ENCODE results near the gene MICAL1.
A peak's percentile ranks its signal among the peaks of the same experiment; 100 is the strongest.

Gene MICAL1

DNA sequence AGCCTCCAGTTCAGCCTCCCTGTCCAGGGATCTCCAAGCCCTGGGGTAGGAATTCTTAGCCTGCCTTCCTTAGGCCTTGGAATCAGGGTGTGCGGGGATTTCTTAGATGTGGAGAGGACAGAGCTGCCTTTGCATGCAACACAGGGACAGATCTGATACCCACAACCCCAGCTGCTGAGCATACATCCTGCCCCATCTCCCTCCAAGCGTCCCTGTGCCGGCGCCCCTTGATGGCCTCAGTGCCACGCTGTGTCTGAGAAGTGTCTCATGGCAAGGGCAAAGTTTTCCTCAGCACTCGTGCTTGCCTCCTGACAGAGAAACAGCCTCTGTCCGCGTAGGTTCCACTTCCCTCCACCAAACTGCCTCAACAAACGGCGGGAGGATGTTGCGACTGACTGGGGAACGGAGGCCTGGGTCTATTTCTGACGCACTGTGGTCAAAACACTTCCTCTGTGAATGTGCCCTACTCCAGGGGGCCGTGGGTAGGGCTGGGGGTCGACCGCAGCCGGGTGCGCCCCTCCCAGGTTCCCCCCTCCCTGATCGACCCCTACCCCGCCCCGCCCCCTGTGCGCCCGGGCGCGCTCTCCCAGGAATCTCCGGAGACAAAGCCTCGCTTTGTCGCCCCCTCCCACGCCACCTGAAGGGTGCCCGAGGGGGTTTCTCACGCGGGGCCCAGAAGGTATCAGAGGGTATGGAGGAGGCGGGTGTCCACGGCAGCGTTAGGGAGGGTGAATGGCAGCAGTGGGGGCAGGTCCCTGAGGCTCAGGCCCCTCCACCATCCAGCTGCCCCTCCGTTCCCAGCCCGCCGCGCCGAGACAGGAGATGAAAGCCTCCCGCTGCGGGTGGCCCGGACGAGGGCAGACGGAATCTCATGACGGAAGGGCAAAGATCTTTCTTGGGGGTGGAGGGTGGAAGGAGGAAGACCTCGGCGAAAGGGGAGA, 806 bp downstream of the MICAL1 start:
- peak; percentile 81 for DNase-seq (ENCODE audit: low spot score)

DNA sequence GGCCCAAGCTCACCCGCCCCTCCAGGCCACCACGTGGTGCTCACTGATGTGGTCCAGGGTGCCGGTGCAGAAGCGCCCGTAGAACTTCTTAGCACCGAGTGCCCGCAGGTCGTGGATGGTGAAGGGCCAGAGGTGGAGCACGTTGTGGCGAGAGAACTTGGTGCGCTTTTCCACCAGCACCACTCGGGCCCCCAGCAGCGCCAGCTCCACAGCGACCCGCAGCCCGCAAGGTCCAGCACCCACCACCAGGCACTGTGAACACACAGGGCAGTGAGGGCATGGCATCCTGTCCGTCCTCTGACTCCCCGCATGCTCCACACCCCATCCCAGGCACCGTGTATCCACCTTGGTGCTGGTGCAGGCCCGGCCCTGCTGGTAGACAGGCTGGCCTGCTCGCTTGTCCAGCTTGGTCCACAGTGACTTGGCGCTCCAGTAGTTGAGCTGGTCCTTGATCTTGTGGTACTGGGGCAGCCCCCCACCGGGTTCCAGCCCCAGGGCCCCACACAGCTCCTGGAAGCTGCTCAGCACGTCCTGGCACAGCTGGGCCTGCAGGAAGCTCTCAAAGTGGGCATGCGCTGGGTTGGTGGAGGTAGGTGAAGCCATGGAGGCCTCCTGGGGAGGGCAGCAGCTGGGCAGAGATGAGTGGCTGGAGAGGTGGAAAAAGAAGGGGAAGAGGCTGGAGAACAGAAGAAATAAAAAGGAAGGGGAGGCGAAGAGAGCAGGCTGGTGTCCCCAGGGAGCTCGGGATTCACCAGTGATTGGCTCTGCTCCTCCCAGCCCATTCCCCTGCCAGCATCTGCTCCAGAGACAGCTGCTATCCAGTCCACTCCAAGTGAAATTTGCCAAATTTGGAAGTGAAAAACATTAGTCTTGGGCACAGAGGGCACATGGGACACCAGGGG, 1.7 kb downstream of the MICAL1 start:
- peak; percentile 32 for DNase-seq (ENCODE audit: low spot score)

DNA sequence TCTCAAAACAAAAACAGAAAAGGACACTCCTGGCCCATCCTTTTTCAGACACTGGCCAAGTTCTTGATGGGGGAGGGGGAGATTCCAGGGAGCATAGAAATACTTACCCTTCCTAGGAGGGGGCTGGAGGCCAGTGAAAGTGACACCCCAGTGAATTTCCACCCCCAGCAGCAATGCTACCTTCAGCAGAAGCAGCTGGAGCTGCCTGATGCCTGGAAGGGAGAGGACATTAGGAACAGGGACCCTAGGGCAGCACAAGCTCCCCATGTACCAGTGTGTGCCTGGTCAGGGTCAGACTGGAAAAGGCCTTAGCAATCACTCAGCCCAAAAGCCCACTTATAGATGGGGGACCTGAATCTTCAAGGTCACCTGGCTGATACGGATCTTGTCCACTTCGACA, 2.4 kb downstream of the MICAL1 start:
- DNase-seq (ENCODE audit: low spot score): no peak

DNA sequence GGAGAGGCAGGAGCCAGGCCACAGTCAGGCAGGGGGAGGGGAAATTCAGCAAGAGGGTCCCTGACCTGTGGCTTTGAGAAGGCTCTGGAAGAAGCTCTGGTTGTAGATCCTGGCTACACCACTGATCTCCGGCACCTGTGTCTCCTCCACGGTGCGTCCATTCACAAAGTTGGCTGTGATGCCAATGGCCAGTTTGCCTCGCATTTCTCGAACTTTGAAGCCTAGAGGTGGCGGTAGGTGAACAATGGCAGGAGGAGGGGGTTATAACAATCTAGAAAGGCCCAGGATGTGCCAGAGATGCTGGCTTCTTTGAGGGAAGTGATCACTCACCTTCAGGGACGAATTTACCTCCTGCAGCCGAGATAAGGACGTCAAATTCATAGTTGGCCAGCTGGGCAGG, 3.4 kb downstream of the MICAL1 start:
- no peak for DNase-seq (ENCODE audit: low spot score)

DNA sequence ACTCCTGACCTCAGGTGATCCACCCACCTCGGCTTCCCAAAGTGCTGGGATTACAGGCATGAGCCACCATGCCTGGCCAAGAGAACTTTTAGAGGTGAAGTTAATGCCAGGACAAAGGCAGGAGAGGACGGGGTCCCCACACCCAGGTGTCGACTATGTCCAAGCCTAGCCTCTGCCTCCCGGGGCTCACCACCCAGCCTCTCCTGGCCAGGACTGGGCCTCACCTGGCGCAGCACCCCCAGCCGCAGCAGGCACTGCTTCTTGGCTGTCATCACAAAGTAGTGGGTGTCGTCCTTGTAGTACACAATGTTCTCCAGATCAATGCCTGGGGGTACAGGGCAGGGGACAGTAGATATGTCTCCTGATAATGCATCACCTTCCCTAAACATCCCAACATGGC, 4.2 kb downstream of the MICAL1 start:
- DNase-seq (ENCODE audit: low spot score): no peak

DNA sequence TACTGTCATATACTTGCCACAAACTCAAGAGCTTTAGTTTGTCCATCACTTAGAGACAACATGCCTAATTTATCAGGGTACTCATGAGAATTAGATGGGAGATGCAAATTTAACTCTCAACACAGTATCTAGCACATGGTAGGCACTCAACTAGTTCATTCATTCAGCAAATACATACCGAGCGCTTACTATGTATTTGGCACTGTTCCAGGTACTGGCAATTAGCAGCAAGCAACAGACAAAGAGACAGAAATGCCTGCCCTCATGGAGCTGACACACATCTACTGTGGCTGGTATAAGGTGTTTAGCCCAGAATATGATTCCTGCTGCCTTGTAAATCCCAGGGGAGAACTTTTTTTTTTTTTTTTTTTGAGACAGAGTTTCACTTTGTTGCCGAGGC, 4.8 kb downstream of the MICAL1 start:
- DNase-seq (ENCODE audit: low spot score): no peak

DNA sequence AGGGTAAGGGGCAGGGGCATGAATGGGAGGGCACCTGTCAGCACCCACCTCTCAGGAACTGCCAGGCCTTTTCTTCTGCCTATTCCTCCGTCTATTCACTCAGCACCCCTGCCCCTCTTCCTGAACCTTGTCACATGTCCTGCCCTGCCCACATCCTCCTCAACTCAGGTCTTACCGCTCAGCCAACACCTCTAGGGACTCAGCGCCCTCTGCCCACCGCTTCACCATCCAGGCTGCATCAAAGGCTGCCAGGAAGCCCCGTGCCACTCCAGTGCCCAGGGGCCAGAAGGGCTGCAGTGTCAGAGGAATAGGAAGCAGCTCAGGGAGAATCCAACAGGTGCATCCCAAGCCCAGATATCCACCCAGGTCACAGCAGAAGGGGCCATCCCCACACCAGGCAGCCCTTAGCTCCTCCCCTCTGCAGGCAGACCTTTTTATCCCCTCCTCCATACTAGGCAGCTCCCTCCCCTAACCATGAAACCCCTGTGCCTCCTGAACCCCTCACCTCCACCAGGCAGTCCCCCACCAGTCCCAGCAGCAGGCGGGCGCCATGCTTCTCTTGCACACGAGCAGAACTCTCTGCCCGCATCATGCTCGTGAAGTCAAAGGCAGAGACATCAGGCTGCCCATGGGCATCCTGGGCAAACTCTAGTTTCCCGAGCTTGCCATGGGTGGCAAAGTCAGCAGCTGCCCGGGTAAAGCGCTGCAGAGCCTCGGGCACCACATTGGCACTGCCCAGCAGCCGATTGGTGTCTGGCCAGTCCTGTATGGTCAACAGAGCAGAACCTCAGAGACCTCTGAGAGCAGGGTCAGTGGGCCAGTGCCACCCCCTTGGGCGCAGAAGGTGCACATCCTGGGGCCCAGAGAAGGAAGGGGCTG, 5.5 kb downstream of the MICAL1 start:
- DNase-seq (ENCODE audit: low spot score): no peak

DNA sequence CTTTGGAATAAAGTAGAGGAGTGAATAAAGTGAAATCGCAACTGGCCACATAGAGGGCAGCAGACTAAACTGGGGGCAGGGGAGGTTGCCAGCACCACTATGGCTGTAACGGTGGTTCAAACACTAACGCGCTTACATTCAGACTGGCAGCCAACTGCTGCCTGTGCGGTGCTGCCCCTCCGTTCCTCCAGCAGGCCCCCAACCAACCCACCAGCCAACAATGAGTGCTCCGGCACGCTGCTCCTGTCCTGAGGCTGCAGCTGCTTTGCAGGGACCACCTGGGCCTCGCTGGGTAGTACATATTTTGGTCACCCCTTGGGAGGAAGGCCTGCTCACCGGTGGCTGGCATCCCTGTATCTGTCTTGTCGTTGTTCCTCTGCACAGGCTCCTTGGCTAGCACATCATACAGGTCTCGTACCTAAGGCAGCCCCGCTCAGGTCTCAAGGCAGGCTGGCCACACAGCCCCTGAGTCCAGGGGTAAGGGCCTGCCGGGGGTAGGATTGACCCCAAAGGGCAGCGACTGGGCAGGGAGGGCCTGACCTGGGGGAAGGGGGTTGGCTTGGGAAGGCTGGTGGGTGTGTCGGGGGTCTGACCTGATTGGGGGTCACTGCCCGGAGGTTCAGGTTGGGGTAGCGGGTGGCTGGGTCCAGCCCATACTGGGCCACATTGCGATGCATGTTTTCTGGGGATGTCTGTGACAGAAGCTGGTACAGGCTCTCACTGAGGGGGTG, 6.3 kb downstream of the MICAL1 start:
- no peak for DNase-seq (ENCODE audit: low spot score)

DNA sequence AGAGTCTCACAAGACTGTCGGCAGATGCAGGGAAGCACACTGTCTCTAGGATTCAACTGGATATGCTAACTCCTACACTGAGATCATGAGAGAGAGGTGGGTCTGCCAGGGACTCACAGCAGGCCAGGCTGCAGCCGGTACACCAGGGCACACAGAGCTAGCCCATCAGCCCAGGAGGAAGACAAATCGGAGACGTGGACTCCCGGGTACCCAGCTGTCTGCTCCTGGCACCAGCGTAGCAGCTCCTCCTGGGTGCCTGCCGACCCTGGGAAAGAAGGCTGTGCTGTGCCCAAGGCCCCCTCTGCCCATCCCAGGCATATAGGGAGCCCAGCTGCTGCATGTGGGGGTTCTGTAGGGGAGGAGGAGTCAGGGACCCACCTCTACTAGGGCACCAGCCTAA, 7.0 kb downstream of the MICAL1 start:
- DNase-seq (ENCODE audit: low spot score): no peak

DNA sequence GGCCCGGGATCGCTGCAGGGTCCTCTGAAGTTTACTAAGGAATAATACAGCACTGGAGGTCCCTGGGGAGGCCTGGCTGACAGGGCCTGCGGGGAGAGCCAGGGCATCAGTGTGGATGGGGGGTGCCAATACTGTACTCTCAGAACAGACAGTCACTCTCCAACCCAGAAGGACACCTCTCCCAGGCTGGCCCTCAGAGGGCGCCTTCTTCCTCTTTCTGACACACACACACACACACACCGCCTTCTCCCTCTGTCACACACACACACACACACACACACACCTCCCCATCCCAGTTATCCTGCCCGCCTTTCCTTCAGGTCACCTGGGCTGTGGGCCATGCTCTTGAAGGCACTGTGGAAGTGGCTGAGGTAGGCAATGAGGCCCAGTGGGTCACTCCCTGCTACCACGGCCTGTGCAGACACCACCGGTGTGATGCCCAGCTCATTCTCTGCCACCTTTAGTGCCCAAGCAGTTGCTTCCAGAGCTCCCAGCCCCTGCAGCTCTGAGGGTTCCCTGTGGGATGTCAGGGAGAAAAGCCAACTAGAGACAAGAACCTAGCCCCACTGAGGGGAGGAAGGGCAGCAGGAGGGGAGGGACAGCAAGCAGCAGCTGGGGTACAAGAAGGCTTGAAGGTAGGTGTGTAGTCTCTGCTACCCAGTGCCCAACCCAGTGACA, 7.6 kb downstream of the MICAL1 start:
- DNase-seq (ENCODE audit: low spot score): no peak

DNA sequence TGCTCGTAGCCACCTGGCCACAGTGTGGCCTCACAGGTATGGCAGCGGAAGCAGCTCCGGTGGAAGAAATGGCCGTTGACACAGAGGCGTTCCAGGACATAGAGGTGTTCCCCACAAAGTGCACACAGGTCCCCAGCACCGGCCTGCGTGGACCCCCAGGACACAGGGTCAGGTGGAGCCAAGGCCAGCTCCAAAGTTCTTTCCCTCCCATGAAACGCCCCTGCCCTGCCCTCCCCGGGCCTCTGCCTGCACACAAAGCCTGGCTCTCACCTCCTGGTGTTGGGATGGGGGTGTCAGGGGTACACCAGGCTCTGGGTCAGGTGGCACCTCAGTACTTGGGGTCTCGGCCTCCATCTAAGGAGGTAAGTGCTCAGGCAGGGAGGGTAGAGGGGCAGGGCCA, 8.5 kb downstream of the MICAL1 start:
- no peak for DNase-seq (ENCODE audit: low spot score)

DNA sequence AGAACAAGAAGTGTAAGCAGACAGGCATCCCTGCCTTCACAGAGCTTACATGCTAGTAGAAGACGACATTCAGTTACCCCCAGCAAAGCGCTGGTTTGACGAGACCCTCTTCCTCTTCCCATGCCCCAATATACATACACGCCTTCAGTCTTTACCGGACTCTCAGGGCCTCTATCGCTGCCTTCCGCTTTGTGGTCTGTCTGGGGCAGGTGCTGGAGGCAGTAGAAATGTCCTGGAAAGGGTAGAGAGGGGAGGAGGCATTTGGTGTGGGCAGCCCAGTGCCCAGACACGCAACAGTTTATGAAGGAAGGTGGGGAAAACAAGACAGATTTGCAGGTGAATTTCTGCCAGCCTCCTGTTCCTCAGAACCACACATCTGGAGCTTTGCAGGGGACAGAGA, 9.0 kb downstream of the MICAL1 start:
- DNase-seq (ENCODE audit: low spot score): no peak

DNA sequence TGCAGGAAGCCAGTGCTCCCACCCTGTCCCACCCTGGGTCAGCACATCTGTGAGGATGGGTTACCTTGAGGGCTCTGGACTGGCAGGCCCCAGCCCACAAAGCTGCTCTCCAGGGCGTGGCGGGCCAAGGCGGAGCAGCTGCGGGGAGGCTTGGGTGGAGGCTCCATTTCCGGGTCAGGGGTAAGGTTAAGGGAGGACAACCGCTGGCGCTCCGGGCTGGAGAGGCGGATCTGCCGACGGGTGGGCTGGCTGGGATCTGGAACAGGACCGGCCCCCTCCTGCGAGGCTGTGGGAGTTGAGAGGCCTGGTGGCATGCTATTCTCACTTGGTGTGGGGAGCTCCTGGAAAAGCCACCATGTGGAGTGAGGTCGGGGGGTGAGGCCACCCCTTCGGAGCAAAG, 9.5 kb downstream of the MICAL1 start:
- DNase-seq (ENCODE audit: low spot score): no peak

DNA sequence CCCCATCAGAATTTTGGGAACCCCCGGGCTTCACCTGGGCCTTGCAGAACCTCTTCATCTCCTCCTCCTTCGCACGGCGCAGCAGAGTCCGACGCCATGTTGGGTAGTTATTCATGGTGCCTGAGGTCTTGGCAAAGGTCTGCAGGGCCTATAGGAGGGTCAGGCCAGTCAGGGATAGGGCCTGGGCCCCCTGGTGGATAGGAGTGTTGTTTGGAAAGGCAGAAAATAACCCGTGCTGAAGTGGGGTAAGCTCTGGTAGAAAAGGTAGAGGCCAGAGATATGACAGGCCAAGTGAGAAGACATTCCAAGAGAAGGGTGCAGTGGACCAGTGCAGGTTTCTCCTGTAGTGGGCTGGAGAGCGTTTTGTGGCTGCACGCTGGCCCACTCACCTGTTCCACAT, 10.2 kb downstream of the MICAL1 start:
- DNase-seq (ENCODE audit: low spot score): no peak

DNA sequence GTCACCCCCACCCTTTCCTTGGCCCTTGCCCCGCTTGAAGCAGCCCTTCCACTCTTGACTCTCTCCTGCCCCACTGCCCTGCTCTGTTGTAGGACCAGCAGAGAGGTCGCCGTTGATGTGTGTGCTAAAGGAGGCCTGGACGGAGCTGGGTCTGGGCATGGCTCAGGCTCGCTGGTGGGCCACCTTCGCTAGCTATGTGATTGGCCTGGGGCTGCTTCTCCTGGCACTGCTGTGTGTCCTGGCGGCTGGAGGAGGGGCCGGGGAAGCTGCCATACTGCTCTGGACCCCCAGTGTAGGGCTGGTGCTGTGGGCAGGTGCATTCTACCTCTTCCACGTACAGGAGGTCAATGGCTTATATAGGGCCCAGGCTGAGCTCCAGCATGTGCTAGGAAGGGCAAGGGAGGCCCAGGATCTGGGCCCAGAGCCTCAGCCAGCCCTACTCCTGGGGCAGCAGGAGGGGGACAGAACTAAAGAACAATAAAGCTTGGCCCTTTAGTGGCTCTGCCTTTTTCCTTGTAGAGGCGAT, 12.1 kb downstream of the MICAL1 start:
- DNase-seq (ENCODE audit: low spot score): no peak

DNA sequence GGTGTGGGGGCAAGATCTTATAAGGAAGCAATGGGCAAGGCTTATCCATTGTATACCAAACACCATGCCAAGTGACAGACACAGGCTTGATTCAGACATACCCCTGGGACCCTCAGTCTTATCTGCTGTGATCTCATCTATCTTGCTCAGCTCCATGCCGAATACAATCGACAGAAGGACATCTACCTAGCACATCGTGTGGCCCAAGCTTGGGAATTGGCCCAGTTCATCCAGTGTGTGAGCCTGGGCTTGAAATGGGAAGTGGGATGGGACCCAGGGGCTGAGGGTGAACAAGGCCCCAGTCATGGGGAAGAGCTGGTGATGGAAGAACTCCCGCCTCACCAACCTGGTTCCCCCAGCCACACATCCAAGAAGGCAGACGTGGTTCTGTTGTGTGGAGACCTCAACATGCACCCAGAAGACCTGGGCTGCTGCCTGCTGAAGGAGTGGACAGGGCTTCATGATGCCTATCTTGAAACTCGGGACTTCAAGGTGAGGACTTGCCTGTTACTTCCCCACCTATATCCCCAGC, 13.1 kb downstream of the MICAL1 start:
- no peak for DNase-seq (ENCODE audit: low spot score)

DNA sequence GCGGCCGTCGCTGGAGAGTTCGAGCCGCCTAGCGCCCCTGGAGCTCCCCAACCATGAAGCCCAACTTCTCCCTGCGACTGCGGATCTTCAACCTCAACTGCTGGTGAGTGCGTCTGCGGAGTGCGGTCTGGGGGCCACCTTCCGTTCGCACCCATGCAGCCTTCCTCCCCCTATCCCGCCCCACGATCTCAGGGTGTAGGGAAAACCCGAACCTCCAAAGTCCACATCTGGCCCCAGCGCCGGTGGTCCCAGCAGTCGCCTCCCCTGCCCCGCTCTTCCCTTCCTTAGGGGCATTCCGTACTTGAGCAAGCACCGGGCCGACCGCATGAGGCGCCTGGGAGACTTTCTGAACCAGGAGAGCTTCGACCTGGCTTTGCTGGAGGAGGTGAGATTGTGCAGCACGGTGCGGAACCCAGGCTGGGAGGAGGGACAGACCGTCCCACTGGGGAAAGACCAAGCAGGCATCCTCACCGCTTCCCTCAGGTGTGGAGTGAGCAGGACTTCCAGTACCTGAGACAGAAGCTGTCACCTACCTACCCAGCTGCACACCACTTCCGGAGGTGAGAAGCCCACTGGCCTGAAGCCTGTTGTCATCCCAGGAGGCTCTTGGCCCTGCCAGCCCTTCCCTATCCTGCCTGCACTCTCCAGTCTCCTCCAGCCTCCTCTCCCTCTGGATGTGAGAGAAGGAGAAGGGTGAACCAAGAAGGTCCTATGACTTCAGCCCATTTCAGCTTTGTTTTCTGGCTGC, 14.3 kb downstream of the MICAL1 start:
- no peak for DNase-seq (ENCODE audit: low spot score)

DNA sequence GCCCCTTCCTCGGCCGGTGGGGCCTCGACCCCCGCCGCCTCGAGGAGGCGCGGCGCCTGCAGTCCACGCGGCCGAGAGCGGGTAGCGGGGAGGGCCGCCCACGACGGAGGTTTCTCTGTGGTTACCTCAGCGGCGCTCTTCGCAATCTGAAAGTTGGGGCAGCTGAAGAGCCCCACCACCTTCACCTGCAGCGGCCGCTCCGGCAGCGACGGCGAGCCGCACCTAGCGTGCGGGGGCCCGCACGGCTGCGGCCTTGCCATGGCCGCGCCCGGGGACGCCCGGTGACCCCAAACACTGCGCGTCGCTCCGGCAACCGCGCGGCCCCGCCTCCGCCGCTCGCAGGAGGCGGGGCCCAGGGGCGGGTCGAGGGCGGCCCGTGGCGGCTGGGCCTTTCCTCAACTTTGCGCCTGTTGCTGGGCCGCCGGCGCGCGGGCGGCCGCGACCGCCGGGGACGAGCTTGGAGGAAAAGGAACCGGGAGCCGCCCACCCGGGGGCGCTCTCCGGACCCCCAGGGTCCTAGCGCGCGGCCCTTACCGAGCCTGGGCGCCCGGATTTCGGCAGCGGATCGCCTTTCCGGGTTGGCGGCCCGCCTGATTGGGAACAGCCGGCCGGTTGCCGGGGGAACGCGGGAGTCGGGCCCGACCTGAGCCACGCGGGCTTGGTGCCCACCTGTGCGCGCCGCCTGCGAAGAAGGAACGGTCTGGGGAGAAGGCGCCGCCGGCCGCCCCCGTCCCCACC, 15.1 kb downstream of the MICAL1 start, which contains the start of the genes PPIL6 and SMPD2:
TSS of gene PPIL6 (minus strand) at position 298 of the 738 bp plus-strand sequence. CDS start at position 260, 38 bp downstream.
TSS of gene SMPD2 (plus strand) at position 394 of the 738 bp plus-strand sequence. CDS start 398 bp downstream, outside the sequence.
- peak; percentile 87 for DNase-seq (ENCODE audit: low spot score)
